Heart left ventricle (tissue), 13 donors: ENCODE measurements around the gene GLTPD2.

Experiments
- CTCF ChIP-seq, 12 donors: fragments of 200-600 bp; sonication (generic) in 4 of 12; IDR thresholded peaks; one replicate each; pipeline versions ENCODE4 v1.5.0 to v1.8.0; 2018 to 2022; ENCODE audit warnings: antibody characterized with exemption in 12 of 12, mild to moderate bottlenecking in 5 of 12
- POLR2A ChIP-seq, 2 donors: fragments of 450-650 bp; IDR thresholded peaks; one replicate each; pipeline ENCODE4 v1.6.1; 2017; ENCODE audit warnings: antibody characterized with exemption in 2 of 2, mild to moderate bottlenecking in 2 of 2, moderate library complexity in 2 of 2
- donor health status: ischemic (EF 13 %, LVEDD 7.1; RV severe dilation, severe dysfunction).
- donor health status: DM: no; HTN: yes; CAD: no.
- donor health status: DM: no; HTN: no; CAD: no.
- donor health status: ischemic (EF 25% LVEDD 6.9; RV normal size, moderate dysfunction).
- donor health status: ischemic (EF 25% LVEDD 5.7; RV mildly dilated, moderate dysfunction).
- donor health status: ischemic (EF 35%, LVEDD 5.7; RV mildly dilated, moderate dysfunction).
- donor health status: nonischemic (EF 11% LVEDD 7.7; RV severe dilation, severe dysfunction).
- donor health status: DM: yes; HTN: yes; CAD: no.
- donor health status: PGD.
- donor health status: ischemic (EF 29% LVEDD 5.4; RV normal size, mild dysfunction).
- donor health status: nonischemic (EF 23%, LVEDD 6.1; RV moderate dilation, normal function).

- TF ChIP-seq CTCF (IDR thresholded peaks at IDR 0.05) (no peak), POLR2A (IDR thresholded peaks at IDR 0.05) (no peak)
These were observed 6.1 kb upstream of the GLTPD2 start for GRCh38 chr17:4782652-4783051.
